K562 (cell line): ENCODE data around the gene HBG1. TPM values are rescaled to one million over a fixed set of nuclear protein-coding genes. Genes with fewer than 3 reads are reported as not detected.
A peak's percentile ranks its signal among the peaks of the same experiment; 100 is the strongest.

Experiments
- ARID4B ChIP-seq: sonication (generic); formaldehyde crosslinking; IDR thresholded peaks from 2 replicates; pipeline ENCODE4 v1.8.0; 2022; ENCODE audit warnings: mild to moderate bottlenecking, missing genetic modification reagents
- CHD7 ChIP-seq: fragments of 200-600 bp; sonication (generic); IDR thresholded peaks from one replicate; pipeline ENCODE4 v1.6.1; 2012; ENCODE audit warnings: mild to moderate bottlenecking, low read depth, low read length, inconsistent platforms
- GTF2A2 ChIP-seq: IDR thresholded peaks from 2 replicates; pipeline ENCODE4 v1.6.1; 2016; ENCODE audit warnings: mild to moderate bottlenecking, missing genetic modification characterization, missing compliant biosample characterization
- JUNB ChIP-seq: fragments of 450-650 bp; formaldehyde crosslinking; conservative IDR thresholded peaks from 2 replicates; pipeline ENCODE4 v1.4.0; 2020; ENCODE audit warnings: mild to moderate bottlenecking
- MAZ ChIP-seq, 2 experiments: fragments of 450-650 bp in 1 of 2; sonication (generic) in 1 of 2; formaldehyde crosslinking; IDR thresholded peaks in 1 of 2; conservative IDR thresholded peaks in 1 of 2; 2 replicates each; pipeline versions ENCODE4 v1.4.0 to v1.5.0; 2020; ENCODE audit warnings: mild to moderate bottlenecking in 1 of 2, missing genetic modification reagents in 1 of 2
- SMAD2 ChIP-seq: fragments of 150-350 bp; IDR thresholded peaks from 2 replicates; pipeline ENCODE4 v1.6.1; 2014; ENCODE audit warnings: low read depth, mild to moderate bottlenecking, low read length
- STAT5A ChIP-seq: IDR thresholded peaks from 2 replicates; pipeline ENCODE4 v1.6.1; 2012; ENCODE audit warnings: low read length, inconsistent platforms, borderline replicate concordance
- TBL1XR1 ChIP-seq, 2 experiments: IDR thresholded peaks; 2 replicates each; pipeline ENCODE4 v1.6.1; 2012; ENCODE audit warnings: improper control_type of control experiment in 2 of 2, low read length in 2 of 2, mild to moderate bottlenecking in 1 of 2
- ZNF23 ChIP-seq: fragments of 250-450 bp; sonication (Bioruptor Pico); IDR thresholded peaks from 2 replicates; pipeline ENCODE4 v1.4.0; 2020; ENCODE audit warnings: mild to moderate bottlenecking
- ZNF444 ChIP-seq: fragments of 250-450 bp; sonication (Bioruptor Pico); IDR thresholded peaks from 2 replicates; pipeline ENCODE4 v1.4.0; 2020; ENCODE audit warnings: mild to moderate bottlenecking, moderate library complexity
- ZSCAN29 ChIP-seq: fragments of 450-650 bp; IDR thresholded peaks from 2 replicates; pipeline ENCODE4 v1.6.1; 2017
- polyA plus RNA-seq, 8 experiments: library from polyadenylated mRNA; depleted of rRNA in 4 of 8; stranded (reverse) in 5 of 8; unstranded in 3 of 8; fragments of >200 nt; fragmentation: Nextera tagmentation in 2 of 8; fragmentation: Illumina TruSeq in 1 of 8; extraction: Ambion mirVana in 2 of 8; extraction: Trizol in 1 of 8; gene quantifications; 2 replicates each; pipeline versions ENCODE4 v1.2.1 to v1.2.3, GENCODE V29; 2011 to 2014; ENCODE audit warnings: inconsistent platforms in 1 of 8, missing spikeins in 1 of 8
- total RNA-seq, 7 experiments: library from RNA; depleted of rRNA in 6 of 7; stranded (reverse); fragments of >200 nt in 6 of 7; fragmentation: Illumina TruSeq in 2 of 7; extraction: Trizol in 2 of 7; gene quantifications; 2 replicates each; pipeline versions ENCODE4 v1.2.1 to v1.2.3, GENCODE V29; 2011 to 2021; ENCODE audit warnings: low replicate concordance in 1 of 7

Gene HBG1
- total and polyA plus RNA-seq, 9 of the 15 experiments (the other 6 are each of a cell fraction or from before 2014, with no cell fraction given), result 1,066 to 16,338 (median 4,898) TPM

GRCh38 chr11:5275369-5276110 lies 25.9 kb upstream of the HBG1 start (continued):
- TF ChIP-seq CHD7 (no peak), ZNF444 (CRISPR knock-in tag) (no peak), ARID4B (CRISPR knock-in tag) (no peak), JUNB (CRISPR knock-in tag) (no peak), STAT5A (peak; percentile 66; the same call in 1 of the 2 replicates), GTF2A2 (tag) (no peak; the same call in 1 of the 2 replicates), TBL1XR1 (IDR thresholded peaks at IDR 0.05; ENCODE audit: low read length in 2 of 2) (peak in 1 of 2 experiments; percentile 45; a peak in 1 of 4 replicates), ZNF23 (CRISPR knock-in tag) (no peak), MAZ (CRISPR knock-in tag; conservative IDR thresholded peaks at IDR 0.05 in 1 of 2, IDR thresholded peaks at IDR 0.05 in 1 of 2) (peak; percentile 26 to 82; a peak in 3 of 4 replicates), SMAD2 (no peak), ZSCAN29 (no peak)
